ENCODE measurements around the gene SUSD4.

The SUSD4 gene

GRCh38 chr1:223208164-223209076 is 155.6 kb downstream of the SUSD4 start:
- no peaks in the 10 kb centered on the region for H3K9me3 ChIP-seq (ENCODE audit: control insufficient read depth in 1 of 2, low read length in 2 of 2)
- H3K27me3 ChIP-seq (ENCODE audit: low read depth, low read length), result no peaks in the 10 kb centered on the region
- H3K27ac ChIP-seq (ENCODE audit: low read length), result no peak overlapping the region
- H3K36me3 ChIP-seq (ENCODE audit: control insufficient read depth in 1 of 2, insufficient read depth in 2 of 2, low read length in 2 of 2), result no peaks in the 10 kb centered on the region
- H3K4me1 ChIP-seq (ENCODE audit: control insufficient read depth in 1 of 2, insufficient read depth in 2 of 2, low read length in 2 of 2), result no peaks in the 10 kb centered on the region
- H3K4me3 ChIP-seq (ENCODE audit: low read depth in 1 of 2, low read length in 2 of 2), result no peak overlapping the region

GRCh38 chr1:223207293-223208066 is 156.5 kb downstream of the SUSD4 start:
- Histone ChIP-seq H3K9me3 (ENCODE audit: control insufficient read depth in 1 of 2, low read length in 2 of 2) (no peaks in the 10 kb centered on the region), H3K4me1 (ENCODE audit: control insufficient read depth in 1 of 2, insufficient read depth in 2 of 2, low read length in 2 of 2) (no peaks in the 10 kb centered on the region), H3K27ac (ENCODE audit: low read length) (no peak overlapping the region)

DNA sequence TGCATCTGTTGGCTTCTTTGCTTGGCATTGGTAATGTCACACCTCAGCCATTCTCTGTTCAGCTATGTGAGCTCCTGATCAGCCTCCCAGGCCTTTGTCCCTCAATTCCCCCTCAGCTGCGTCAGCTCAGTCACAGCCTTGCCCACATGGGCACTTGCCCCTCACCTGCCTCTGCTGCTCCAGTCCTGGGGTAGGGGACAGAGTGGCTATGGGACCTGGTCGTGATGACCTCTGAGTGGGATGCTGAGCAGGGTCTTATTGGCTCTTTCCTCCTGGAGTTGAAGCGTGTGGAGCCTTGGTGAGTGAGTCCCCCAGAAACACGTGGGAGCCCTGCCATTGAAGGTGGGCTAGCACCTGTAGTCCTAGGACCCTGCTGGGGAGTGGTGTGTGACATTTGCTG is 159.6 kb downstream of the SUSD4 start:
- Histone ChIP-seq H3K27ac (ENCODE audit: low read length) (no peak overlapping the region), H3K4me1 (ENCODE audit: control insufficient read depth in 1 of 2, insufficient read depth in 2 of 2, low read length in 2 of 2) (no peaks in the 10 kb centered on the region), H3K4me3 (ENCODE audit: low read depth in 1 of 2, low read length in 2 of 2) (no peak overlapping the region), H3K27me3 (ENCODE audit: low read depth, low read length) (no peaks in the 10 kb centered on the region), H3K9me3 (ENCODE audit: control insufficient read depth in 1 of 2, low read length in 2 of 2) (no peaks in the 10 kb centered on the region), H3K36me3 (ENCODE audit: control insufficient read depth in 1 of 2, insufficient read depth in 2 of 2, low read length in 2 of 2) (no peaks in the 10 kb centered on the region)

More at GRCh38 chr1:223207293-223208066, 156.5 kb downstream of the SUSD4 start:
- Histone ChIP-seq H3K36me3 (ENCODE audit: control insufficient read depth in 1 of 2, insufficient read depth in 2 of 2, low read length in 2 of 2) (no peaks in the 10 kb centered on the region), H3K27me3 (ENCODE audit: low read depth, low read length) (no peaks in the 10 kb centered on the region), H3K4me3 (ENCODE audit: low read depth in 1 of 2, low read length in 2 of 2) (no peak overlapping the region)

GRCh38 chr1:223203694-223204093 is 160.3 kb downstream of the SUSD4 start:
- no peaks in the 10 kb centered on the region for H3K36me3 ChIP-seq (ENCODE audit: control insufficient read depth in 1 of 2, insufficient read depth in 2 of 2, low read length in 2 of 2)
- no peaks in the 10 kb centered on the region for H3K9me3 ChIP-seq (ENCODE audit: control insufficient read depth in 1 of 2, low read length in 2 of 2)
- H3K4me1 ChIP-seq (ENCODE audit: control insufficient read depth in 1 of 2, insufficient read depth in 2 of 2, low read length in 2 of 2), result no peaks in the 10 kb centered on the region
- H3K27ac ChIP-seq (ENCODE audit: low read length), result no peak overlapping the region
- no peak overlapping the region for H3K4me3 ChIP-seq (ENCODE audit: low read depth in 1 of 2, low read length in 2 of 2)
- H3K27me3 ChIP-seq (ENCODE audit: low read depth, low read length), result no peaks in the 10 kb centered on the region

DNA sequence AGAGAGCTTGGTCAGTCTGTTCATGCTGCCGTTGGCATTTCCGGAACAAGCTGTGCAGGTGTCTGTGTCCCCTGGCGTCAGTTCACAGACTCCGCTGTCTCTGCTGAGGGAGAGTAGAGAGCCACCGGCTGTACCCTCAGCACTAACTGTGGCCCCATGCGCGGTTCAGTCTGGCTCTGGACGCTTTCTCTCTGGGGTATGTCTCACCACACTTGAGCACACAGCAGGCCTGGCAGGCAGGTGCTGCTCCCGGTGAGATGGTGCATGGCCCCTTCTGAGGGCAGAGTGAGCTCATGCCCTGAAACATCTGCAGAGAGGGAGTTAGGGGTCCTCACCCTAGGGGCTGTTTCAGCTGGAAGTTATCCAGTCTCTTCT is 161.0 kb downstream of the SUSD4 start:
- Histone ChIP-seq H3K9me3 (ENCODE audit: control insufficient read depth in 1 of 2, low read length in 2 of 2) (no peaks in the 10 kb centered on the region), H3K27me3 (ENCODE audit: low read depth, low read length) (no peaks in the 10 kb centered on the region), H3K36me3 (ENCODE audit: control insufficient read depth in 1 of 2, insufficient read depth in 2 of 2, low read length in 2 of 2) (no peaks in the 10 kb centered on the region), H3K27ac (ENCODE audit: low read length) (no peak overlapping the region), H3K4me1 (ENCODE audit: control insufficient read depth in 1 of 2, insufficient read depth in 2 of 2, low read length in 2 of 2) (no peaks in the 10 kb centered on the region), H3K4me3 (ENCODE audit: low read depth in 1 of 2, low read length in 2 of 2) (no peak overlapping the region)

DNA sequence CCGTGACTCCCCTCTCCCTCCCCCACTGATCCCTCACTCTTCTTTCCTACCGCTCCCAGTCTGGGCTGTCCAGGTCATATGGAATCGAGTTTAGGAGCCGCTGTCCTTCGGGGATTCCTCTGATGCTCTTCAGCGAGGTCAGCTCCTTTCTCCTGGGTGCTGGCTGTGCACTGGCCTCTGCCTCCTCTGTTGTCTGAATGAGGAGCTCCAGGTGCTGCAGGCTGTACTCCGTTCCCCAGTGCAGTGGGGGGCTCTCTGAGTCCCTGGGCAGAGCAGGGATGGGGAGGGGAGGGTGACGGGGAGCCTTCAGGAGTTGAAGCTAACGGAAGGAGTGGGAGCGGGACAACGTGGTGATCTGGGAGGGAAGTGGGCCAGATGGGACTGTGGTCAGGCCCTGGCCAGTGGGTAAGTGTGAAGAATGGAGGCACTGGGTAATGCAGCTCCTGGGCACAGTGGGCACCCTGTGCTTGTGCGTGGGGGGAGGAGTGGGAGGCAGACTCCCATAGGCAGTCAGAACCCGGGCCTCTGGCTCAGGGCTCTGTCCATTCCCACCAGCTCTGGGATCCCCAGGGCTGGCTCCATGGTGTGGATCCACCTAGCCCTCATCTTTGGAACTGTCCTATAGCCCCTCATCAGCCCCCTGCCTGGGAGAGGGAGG is 161.5 kb downstream of the SUSD4 start:
- Histone ChIP-seq H3K36me3 (ENCODE audit: control insufficient read depth in 1 of 2, insufficient read depth in 2 of 2, low read length in 2 of 2) (no peaks in the 10 kb centered on the region), H3K9me3 (ENCODE audit: control insufficient read depth in 1 of 2, low read length in 2 of 2) (no peaks in the 10 kb centered on the region), H3K27me3 (ENCODE audit: low read depth, low read length) (no peaks in the 10 kb centered on the region), H3K4me1 (ENCODE audit: control insufficient read depth in 1 of 2, insufficient read depth in 2 of 2, low read length in 2 of 2) (no peaks in the 10 kb centered on the region), H3K4me3 (ENCODE audit: low read depth in 1 of 2, low read length in 2 of 2) (no peak overlapping the region), H3K27ac (ENCODE audit: low read length) (no peak overlapping the region)

- no peak overlapping the region for H3K27ac ChIP-seq (ENCODE audit: low read length)
- no peaks in the 10 kb centered on the region for H3K9me3 ChIP-seq (ENCODE audit: control insufficient read depth in 1 of 2, low read length in 2 of 2)
- no peaks in the 10 kb centered on the region for H3K27me3 ChIP-seq (ENCODE audit: low read depth, low read length)
- H3K36me3 ChIP-seq (ENCODE audit: control insufficient read depth in 1 of 2, insufficient read depth in 2 of 2, low read length in 2 of 2), result no peaks in the 10 kb centered on the region
- no peak overlapping the region for H3K4me3 ChIP-seq (ENCODE audit: low read depth in 1 of 2, low read length in 2 of 2)
- H3K4me1 ChIP-seq (ENCODE audit: control insufficient read depth in 1 of 2, insufficient read depth in 2 of 2, low read length in 2 of 2), result no peaks in the 10 kb centered on the region
Observed at GRCh38 chr1:223201967-223202366, 162.0 kb downstream of the SUSD4 start.

DNA sequence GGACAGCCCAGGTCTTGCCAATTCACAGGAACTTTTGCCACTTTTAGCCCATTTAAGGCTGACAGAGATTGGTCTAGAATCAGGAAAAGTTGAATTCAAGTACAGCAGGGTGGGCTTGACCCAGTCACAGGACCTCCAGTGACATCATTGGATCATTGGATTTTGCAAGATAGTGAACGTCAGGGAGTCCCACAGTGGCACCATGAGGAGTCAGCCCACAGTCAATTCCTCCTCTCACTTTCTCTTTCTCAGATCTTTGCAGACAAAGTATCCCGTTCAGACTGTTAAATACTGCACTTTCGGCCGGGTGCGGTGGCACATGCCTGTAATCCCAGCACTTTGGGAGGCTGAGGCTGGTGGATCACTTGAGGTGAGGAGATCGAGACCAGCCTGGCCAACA is 163.1 kb downstream of the SUSD4 start:
- no peaks in the 10 kb centered on the region for H3K9me3 ChIP-seq (ENCODE audit: control insufficient read depth in 1 of 2, low read length in 2 of 2)
- H3K27ac ChIP-seq (ENCODE audit: low read length), result no peak overlapping the region
- no peaks in the 10 kb centered on the region for H3K27me3 ChIP-seq (ENCODE audit: low read depth, low read length)
- H3K36me3 ChIP-seq (ENCODE audit: control insufficient read depth in 1 of 2, insufficient read depth in 2 of 2, low read length in 2 of 2), result no peaks in the 10 kb centered on the region
- H3K4me1 ChIP-seq (ENCODE audit: control insufficient read depth in 1 of 2, insufficient read depth in 2 of 2, low read length in 2 of 2), result no peaks in the 10 kb centered on the region
- no peak overlapping the region for H3K4me3 ChIP-seq (ENCODE audit: low read depth in 1 of 2, low read length in 2 of 2)

- H3K27me3 ChIP-seq (ENCODE audit: low read depth, low read length), result no peaks in the 10 kb centered on the region
- no peaks in the 10 kb centered on the region for H3K4me1 ChIP-seq (ENCODE audit: control insufficient read depth in 1 of 2, insufficient read depth in 2 of 2, low read length in 2 of 2)
- no peaks in the 10 kb centered on the region for H3K36me3 ChIP-seq (ENCODE audit: control insufficient read depth in 1 of 2, insufficient read depth in 2 of 2, low read length in 2 of 2)
- H3K27ac ChIP-seq (ENCODE audit: low read length), result no peak overlapping the region
- no peaks in the 10 kb centered on the region for H3K9me3 ChIP-seq (ENCODE audit: control insufficient read depth in 1 of 2, low read length in 2 of 2)
- no peak overlapping the region for H3K4me3 ChIP-seq (ENCODE audit: low read depth in 1 of 2, low read length in 2 of 2)
Observed at GRCh38 chr1:223199094-223199647, 164.8 kb downstream of the SUSD4 start.

DNA sequence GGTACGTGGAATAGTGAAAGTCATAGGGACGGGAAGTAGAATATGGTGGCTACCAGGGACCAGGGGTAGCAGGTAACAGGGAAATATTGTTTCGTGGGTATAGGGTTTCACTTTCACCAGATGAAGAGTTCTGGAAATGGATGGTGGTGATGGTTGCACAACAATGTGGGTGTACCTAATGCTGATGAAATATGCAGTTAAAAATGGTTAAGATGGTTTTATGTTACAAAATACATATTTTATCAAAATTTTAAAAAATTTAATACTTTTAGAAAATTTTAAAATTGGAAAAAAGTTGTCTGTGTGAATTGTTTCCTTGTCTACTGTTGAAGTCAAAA is 165.4 kb downstream of the SUSD4 start:
- Histone ChIP-seq H3K4me1 (ENCODE audit: control insufficient read depth in 1 of 2, insufficient read depth in 2 of 2, low read length in 2 of 2) (no peaks in the 10 kb centered on the region), H3K36me3 (ENCODE audit: control insufficient read depth in 1 of 2, insufficient read depth in 2 of 2, low read length in 2 of 2) (no peaks in the 10 kb centered on the region), H3K9me3 (ENCODE audit: control insufficient read depth in 1 of 2, low read length in 2 of 2) (no peaks in the 10 kb centered on the region), H3K4me3 (ENCODE audit: low read depth in 1 of 2, low read length in 2 of 2) (no peak overlapping the region), H3K27ac (ENCODE audit: low read length) (no peak overlapping the region), H3K27me3 (ENCODE audit: low read depth, low read length) (no peaks in the 10 kb centered on the region)

Measured in muscle layer of duodenum (tissue), 2 donors.